Thyroid gland (tissue), 4 donors: ENCODE results near the gene FHOD3. TPM values are rescaled to one million over a fixed set of nuclear protein-coding genes. Genes with fewer than 3 reads are reported as not detected.
"Not testable (repeated sequence)": the region's sequence is repeated elsewhere in the genome, so short reads cannot be mapped to it uniquely, and the experiment has no call there.

Source experiments
- DNase-seq, 2 donors: peaks; one replicate each; pipeline ENCODE4 v3.0.0-alpha.2; 2019
- H3K27ac ChIP-seq, 3 donors: fragments of 200-600 bp; sonication (generic); 1 replicate in 2 of 3; 2 replicates in 1 of 3; pipeline ENCODE4 v1.5.1; 2016 to 2019; ENCODE audit warnings: mild to moderate bottlenecking in 1 of 3, moderate library complexity in 1 of 3
- H3K27me3 ChIP-seq: fragments of 200-600 bp; sonication (generic); one replicate; pipeline ENCODE4 v1.5.1; 2019
- H3K36me3 ChIP-seq, 2 donors: fragments of 200-600 bp; sonication (generic); one replicate each; pipeline ENCODE4 v1.5.1; 2016 to 2019
- H3K4me1 ChIP-seq, 2 donors: fragments of 200-600 bp; sonication (generic); one replicate each; pipeline ENCODE4 v1.5.1; 2017 to 2019
- H3K4me3 ChIP-seq, 3 donors: fragments of 200-600 bp; sonication (generic); replicated peaks in 1 of 3; 1 replicate in 2 of 3; 2 replicates in 1 of 3; pipeline ENCODE4 v1.5.1; 2016; ENCODE audit warnings: mild to moderate bottlenecking in 1 of 3
- H3K9me3 ChIP-seq: fragments of 200-600 bp; sonication (generic); one replicate; pipeline ENCODE4 v1.5.1; 2017
- CTCF ChIP-seq, 6 experiments: fragments of 200-600 bp in 3 of 6; fragments of 450-650 bp in 3 of 6; sonication (generic) in 3 of 6; IDR thresholded peaks; one replicate each; pipeline ENCODE4 v1.5.1; 2016 to 2019; ENCODE audit warnings: antibody characterized with exemption in 6 of 6, mild to moderate bottlenecking in 2 of 6, inconsistent platforms in 1 of 6, moderate library complexity in 1 of 6
- POLR2A ChIP-seq, 2 donors: fragments of 450-650 bp; IDR thresholded peaks; one replicate each; pipeline ENCODE4 v1.6.1; 2017; ENCODE audit warnings: antibody characterized with exemption in 2 of 2, mild to moderate bottlenecking in 2 of 2, moderate library complexity in 1 of 2
- WGBS, 2 donors: methylation state at CpG; one replicate each; pipeline ENCODE4 v1.1.5; 2017; 5-methylcytosine and 5-hydroxymethylcytosine counted together
- intact Hi-C: fragments of 100-400 bp; cut with DNase I; formaldehyde crosslinking; loops from one replicate; pipeline ENCODE4 v1.15.1; 2023
- total RNA-seq, 4 donors: library from RNA; depleted of rRNA; stranded (reverse); fragments of >200 nt; gene quantifications; one replicate each; pipeline ENCODE4 v1.2.3, GENCODE V29; 2016

The FHOD3 gene
- total RNA-seq, 4 donors from 2014 or later: 1.6 to 6.9 (median 4.8) TPM

GRCh38 chr18:36717422-36718110, 420.1 kb downstream of the FHOD3 start:
- WGBS, 2 donors: 90 to 91% methylated on average over 12 of the region's 12 CpGs
- no peaks in the 10 kb centered on the region for H3K27me3 ChIP-seq
- intact Hi-C loops: no loop called here
- TF ChIP-seq CTCF (IDR thresholded peaks at IDR 0.05) (no peak), POLR2A (IDR thresholded peaks at IDR 0.05) (no peak)
- no peaks in the 10 kb centered on the region for H3K4me1 ChIP-seq
- H3K36me3 ChIP-seq: no peaks in the 10 kb centered on the region
- no peak overlapping the region for H3K27ac ChIP-seq
- no peak for DNase-seq
- no peak overlapping the region for H3K4me3 ChIP-seq
- H3K9me3 ChIP-seq: no peaks in the 10 kb centered on the region

GRCh38 chr18:36718705-36719328, 421.3 kb downstream of the FHOD3 start:
- no peaks in the 10 kb centered on the region for H3K4me1 ChIP-seq
- intact Hi-C loops: no loop called here
- H3K4me3 ChIP-seq: no peak overlapping the region
- TF ChIP-seq CTCF (IDR thresholded peaks at IDR 0.05): no peak
- TF ChIP-seq POLR2A (IDR thresholded peaks at IDR 0.05): no peak
- no peaks in the 10 kb centered on the region for H3K36me3 ChIP-seq
- H3K27ac ChIP-seq: no peak overlapping the region
- H3K27me3 ChIP-seq: no peaks in the 10 kb centered on the region
- WGBS, 2 donors: 82 to 87% methylated on average over 3 of the region's 3 CpGs
- no peak for DNase-seq
- H3K9me3 ChIP-seq: no peaks in the 10 kb centered on the region

- no peak overlapping the region for H3K27ac ChIP-seq
- no peaks in the 10 kb centered on the region for H3K4me1 ChIP-seq
- TF ChIP-seq CTCF (IDR thresholded peaks at IDR 0.05) (no peak), POLR2A (IDR thresholded peaks at IDR 0.05) (no peak)
- no peak for DNase-seq
- intact Hi-C loops: no loop called here
- WGBS, 2 donors: 92 to 98% methylated on average over 2 of the region's 2 CpGs
- no peaks in the 10 kb centered on the region for H3K27me3 ChIP-seq
- H3K4me3 ChIP-seq: no peak overlapping the region
- H3K9me3 ChIP-seq: no peaks in the 10 kb centered on the region
- H3K36me3 ChIP-seq: no peaks in the 10 kb centered on the region
Measured at GRCh38 chr18:36719630-36720029, 422.1 kb downstream of the FHOD3 start.

GRCh38 chr18:36721351-36721750, 423.8 kb downstream of the FHOD3 start:
- DNase-seq, intact Hi-C loops, H3K36me3 ChIP-seq, H3K9me3 ChIP-seq, H3K4me1 ChIP-seq, H3K4me3 ChIP-seq, H3K27ac ChIP-seq, H3K27me3 ChIP-seq: not testable (repeated sequence)
- WGBS, 2 donors: 88 to 92% methylated on average over 1 of the region's 1 CpG

- Histone ChIP-seq H3K9me3 (no peaks in the 10 kb centered on the region), H3K4me3 (no peak overlapping the region), H3K36me3 (no peaks in the 10 kb centered on the region), H3K27ac (no peak overlapping the region), H3K4me1 (no peaks in the 10 kb centered on the region), H3K27me3 (no peaks in the 10 kb centered on the region)
- TF ChIP-seq CTCF (IDR thresholded peaks at IDR 0.05) (no peak), POLR2A (IDR thresholded peaks at IDR 0.05) (no peak)
- no peak for DNase-seq
- intact Hi-C loops: no loop called here
- 87% methylated on average over 7 of the region's 7 CpGs for WGBS, 2 donors
Measured at GRCh38 chr18:36724169-36724568, 426.7 kb downstream of the FHOD3 start.
